BJ (cell line): ENCODE results near the gene POFUT1. TPM values are rescaled to one million over a fixed set of nuclear protein-coding genes. Genes with fewer than 3 reads are reported as not detected.

Source experiments
- CTCF ChIA-PET: fragments of 350-600 bp; formaldehyde crosslinking; extraction: SDS; loops from one replicate; lab custom pipeline; 2021; ENCODE audit warnings: antibody characterized with exemption, inconsistent platforms; lab: Yijun Ruan, JAX
- POLR2A ChIA-PET: fragments of 300-600 bp; sonication (Branson Sonifier 250); formaldehyde crosslinking; extraction: SDS; loops from one replicate; lab custom pipeline; 2021; ENCODE audit warnings: antibody characterized with exemption; lab: Charles Lee
- DNase-seq: peaks from one replicate; pipeline ENCODE4 v3.0.0-alpha.2; 2011; ENCODE audit warnings: low read depth
- H3K27me3 ChIP-seq: 2 replicates; pipeline ENCODE4 v1.6.0; 2011; ENCODE audit warnings: low read length; ENCODE audit not compliant: control insufficient read depth, insufficient read depth
- H3K36me3 ChIP-seq: 2 replicates; pipeline ENCODE4 v1.5.1; 2011; ENCODE audit warnings: low read length; ENCODE audit not compliant: control insufficient read depth, insufficient read depth
- H3K4me3 ChIP-seq: 2 replicates; pipeline ENCODE4 v1.5.1; 2011; ENCODE audit warnings: low read depth, mild to moderate bottlenecking, control low read depth, low read length
- polyA plus RNA-seq: library from polyadenylated mRNA; depleted of rRNA; stranded (reverse); fragments of >200 nt; gene quantifications from 2 replicates; pipeline ENCODE4 v1.2.3, GENCODE V29; 2011
- TF ChIP-seq, protein P1 (sequence below): IDR thresholded peaks from 2 replicates; pipeline ENCODE4 v1.5.1; 2011; ENCODE audit warnings: low read depth, mild to moderate bottlenecking, control low read depth, inconsistent platforms, low read length, moderate library complexity; ENCODE audit not compliant: insufficient read depth

Gene POFUT1
- polyA plus RNA-seq, 1 experiment, result 56.7 TPM

GRCh38 chr20:32201977-32202363 lies 5.7 kb upstream of the POFUT1 start:
- DNase-seq, result no peak
- TF ChIP-seq, protein P1, sequence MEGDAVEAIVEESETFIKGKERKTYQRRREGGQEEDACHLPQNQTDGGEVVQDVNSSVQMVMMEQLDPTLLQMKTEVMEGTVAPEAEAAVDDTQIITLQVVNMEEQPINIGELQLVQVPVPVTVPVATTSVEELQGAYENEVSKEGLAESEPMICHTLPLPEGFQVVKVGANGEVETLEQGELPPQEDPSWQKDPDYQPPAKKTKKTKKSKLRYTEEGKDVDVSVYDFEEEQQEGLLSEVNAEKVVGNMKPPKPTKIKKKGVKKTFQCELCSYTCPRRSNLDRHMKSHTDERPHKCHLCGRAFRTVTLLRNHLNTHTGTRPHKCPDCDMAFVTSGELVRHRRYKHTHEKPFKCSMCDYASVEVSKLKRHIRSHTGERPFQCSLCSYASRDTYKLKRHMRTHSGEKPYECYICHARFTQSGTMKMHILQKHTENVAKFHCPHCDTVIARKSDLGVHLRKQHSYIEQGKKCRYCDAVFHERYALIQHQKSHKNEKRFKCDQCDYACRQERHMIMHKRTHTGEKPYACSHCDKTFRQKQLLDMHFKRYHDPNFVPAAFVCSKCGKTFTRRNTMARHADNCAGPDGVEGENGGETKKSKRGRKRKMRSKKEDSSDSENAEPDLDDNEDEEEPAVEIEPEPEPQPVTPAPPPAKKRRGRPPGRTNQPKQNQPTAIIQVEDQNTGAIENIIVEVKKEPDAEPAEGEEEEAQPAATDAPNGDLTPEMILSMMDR, result no peak
- ChIA-PET POLR2A (no interaction called here), CTCF (no interaction called here)
- Histone ChIP-seq H3K27me3 (no peaks in the 10 kb centered on the region), H3K4me3 (no peak overlapping the region), H3K36me3 (peaks cover 8% of the 10 kb centered on the region)

- Histone ChIP-seq H3K4me3 (no peak overlapping the region), H3K36me3 (peaks cover 3% of the 10 kb centered on the region), H3K27me3 (no peaks in the 10 kb centered on the region)
- TF ChIP-seq, protein P1, result no peak
- ChIA-PET POLR2A (no interaction called here), CTCF (interaction anchor here (1.4 to 1.6 kb wide), 2 partner anchors 9 to 172 kb away, joined by 3 read pairs; no protein-coding TSS in a partner anchor)
- no peak for DNase-seq
These were observed 4.1 kb upstream of the POFUT1 start for GRCh38 chr20:32203356-32204204.

DNA sequence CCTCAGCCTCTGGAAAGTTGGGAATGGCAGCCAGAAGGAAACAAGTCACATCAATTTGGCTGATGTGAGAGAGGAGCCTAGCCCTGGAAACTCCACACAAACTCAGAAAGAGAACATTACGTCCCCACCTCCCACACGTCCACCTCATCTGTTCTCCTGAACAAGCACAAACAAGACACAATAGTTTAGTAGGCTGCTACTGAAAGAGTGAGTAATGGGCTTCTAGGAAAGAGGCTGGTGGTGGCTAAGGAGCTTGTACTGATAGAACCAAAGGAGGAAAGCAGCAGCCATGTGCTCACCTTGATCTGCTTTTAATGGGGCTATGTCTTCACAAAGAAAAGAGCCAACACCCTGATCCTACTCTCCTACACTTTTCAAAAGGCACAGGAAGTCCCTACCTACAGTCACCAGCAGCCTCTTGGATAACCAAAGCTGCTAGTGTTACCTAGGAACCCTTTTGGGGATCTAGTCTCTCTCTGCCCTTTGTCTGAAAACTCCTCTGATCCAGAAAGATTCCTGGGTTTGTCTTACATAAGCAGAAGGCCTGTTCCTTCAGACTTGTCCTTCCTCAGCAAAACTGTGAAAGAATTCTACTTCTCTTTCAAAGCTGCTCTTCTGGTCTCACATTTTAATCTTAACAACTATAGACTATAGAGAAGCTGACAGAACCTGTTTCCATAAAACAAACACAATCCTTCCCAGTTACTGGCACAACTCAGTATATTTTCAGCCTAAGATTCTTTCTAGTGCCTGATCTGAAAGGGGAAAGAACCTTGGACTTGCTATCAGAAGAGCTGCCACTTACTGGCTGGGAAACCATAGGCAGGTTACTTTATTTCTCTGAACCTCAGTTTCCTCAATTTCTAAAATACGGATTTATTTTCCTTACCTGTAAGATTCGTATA lies 3.2 kb upstream of the POFUT1 start:
- Histone ChIP-seq H3K4me3 (no peak overlapping the region), H3K36me3 (peaks cover 3% of the 10 kb centered on the region), H3K27me3 (no peaks in the 10 kb centered on the region)
- ChIA-PET POLR2A (no interaction called here), CTCF (interaction anchor here (1.4 to 1.6 kb wide), 2 partner anchors 9 to 172 kb away, joined by 3 read pairs; no protein-coding TSS in a partner anchor)
- TF ChIP-seq, protein P1, result no peak
- DNase-seq, result no peak

DNA sequence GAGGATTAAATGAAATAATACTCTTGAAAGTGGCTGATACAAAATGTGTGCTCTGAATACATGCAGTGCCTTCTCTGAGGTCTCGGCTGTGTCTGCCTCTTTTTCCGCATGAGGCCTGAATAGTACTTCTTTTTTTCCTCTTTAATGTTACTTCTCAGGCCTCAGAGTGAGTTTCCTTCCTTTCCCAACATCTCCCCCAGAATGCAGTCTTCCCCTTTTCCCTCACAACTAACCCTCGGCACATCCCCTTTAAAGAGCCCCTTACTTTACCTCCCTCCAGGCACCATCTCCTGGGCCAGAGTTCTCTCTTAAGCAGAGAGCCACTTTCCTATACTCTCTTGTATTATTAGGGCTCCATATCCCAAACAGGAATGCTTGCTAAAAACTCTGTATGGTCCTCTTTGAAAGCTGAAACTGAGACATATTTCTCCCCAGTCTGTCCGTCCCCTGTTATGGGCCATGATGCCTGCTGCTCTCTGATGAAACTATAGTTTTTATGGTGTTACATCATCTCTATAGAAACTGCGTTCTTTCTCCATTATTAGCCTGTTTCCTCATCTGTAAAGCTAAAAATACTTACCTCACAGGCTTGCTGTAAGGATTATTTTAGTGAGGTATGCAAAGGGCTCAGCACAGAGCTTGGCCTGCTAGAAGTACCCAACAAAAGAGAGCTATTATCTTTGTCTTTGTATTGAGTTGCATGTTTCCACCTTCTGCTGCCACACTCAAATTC lies 2.4 kb upstream of the POFUT1 start:
- Histone ChIP-seq H3K4me3 (no peak overlapping the region), H3K27me3 (no peaks in the 10 kb centered on the region), H3K36me3 (peaks cover 3% of the 10 kb centered on the region)
- no peak for DNase-seq
- TF ChIP-seq, protein P1, result no peak
- ChIA-PET CTCF (interaction anchor here (0.6 to 1.4 kb wide), 2 partner anchors 13 to 173 kb away, joined by 3 read pairs; no protein-coding TSS in a partner anchor), POLR2A (no interaction called here)
